ENCODE results near the gene CBLB.

Gene CBLB

DNA sequence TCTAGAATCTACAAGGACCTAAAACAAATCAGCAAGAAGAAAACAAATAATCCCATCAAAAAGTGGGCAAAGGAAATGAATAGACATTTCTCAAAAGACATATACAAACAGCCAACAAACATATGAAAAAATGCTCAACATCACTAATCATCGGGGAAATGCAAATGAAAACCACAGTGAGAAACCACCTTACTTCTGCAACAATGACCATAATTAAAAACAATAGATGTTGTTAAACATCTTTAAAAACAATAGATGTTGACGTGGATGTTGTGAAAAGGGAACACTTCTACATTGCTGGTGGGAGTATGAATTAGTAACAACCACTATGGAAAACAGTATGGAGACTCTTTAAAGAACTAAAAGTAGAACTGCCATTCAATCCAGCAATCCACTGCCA, 96.2 kb downstream of the CBLB start:
- TF ChIP-seq, protein P1, sequence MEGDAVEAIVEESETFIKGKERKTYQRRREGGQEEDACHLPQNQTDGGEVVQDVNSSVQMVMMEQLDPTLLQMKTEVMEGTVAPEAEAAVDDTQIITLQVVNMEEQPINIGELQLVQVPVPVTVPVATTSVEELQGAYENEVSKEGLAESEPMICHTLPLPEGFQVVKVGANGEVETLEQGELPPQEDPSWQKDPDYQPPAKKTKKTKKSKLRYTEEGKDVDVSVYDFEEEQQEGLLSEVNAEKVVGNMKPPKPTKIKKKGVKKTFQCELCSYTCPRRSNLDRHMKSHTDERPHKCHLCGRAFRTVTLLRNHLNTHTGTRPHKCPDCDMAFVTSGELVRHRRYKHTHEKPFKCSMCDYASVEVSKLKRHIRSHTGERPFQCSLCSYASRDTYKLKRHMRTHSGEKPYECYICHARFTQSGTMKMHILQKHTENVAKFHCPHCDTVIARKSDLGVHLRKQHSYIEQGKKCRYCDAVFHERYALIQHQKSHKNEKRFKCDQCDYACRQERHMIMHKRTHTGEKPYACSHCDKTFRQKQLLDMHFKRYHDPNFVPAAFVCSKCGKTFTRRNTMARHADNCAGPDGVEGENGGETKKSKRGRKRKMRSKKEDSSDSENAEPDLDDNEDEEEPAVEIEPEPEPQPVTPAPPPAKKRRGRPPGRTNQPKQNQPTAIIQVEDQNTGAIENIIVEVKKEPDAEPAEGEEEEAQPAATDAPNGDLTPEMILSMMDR (IDR thresholded peaks at IDR 0.05; ENCODE audit: insufficient read depth, low read depth, low read length, missing control alignments), result no peak
- no peak overlapping the region for H3K4me3 ChIP-seq (ENCODE audit: low read depth, low read length)
- DNase-seq (ENCODE audit: low read depth), result no peak

DNA sequence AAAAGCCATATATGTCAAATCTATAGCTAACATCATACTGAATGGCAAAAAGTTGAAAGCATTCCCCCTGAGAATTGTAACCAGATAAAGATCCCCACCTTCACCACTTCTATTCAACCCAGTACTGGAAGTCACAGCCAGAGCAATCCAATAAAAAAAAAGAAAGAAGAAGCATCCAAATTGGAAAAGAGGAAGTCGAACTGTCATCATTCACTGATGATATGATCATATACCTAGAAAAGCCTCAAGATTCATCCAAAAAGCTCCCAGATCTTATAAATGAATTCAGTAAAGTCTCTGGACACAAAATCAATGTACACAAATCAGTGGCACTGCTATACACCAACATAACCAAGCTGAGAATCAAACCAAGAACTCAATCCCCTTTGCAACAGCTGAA, 97.4 kb downstream of the CBLB start:
- TF ChIP-seq, protein P1 (IDR thresholded peaks at IDR 0.05; ENCODE audit: insufficient read depth, low read depth, low read length, missing control alignments), result no peak
- no peak for DNase-seq (ENCODE audit: low read depth)
- H3K4me3 ChIP-seq (ENCODE audit: low read depth, low read length), result no peak overlapping the region

DNA sequence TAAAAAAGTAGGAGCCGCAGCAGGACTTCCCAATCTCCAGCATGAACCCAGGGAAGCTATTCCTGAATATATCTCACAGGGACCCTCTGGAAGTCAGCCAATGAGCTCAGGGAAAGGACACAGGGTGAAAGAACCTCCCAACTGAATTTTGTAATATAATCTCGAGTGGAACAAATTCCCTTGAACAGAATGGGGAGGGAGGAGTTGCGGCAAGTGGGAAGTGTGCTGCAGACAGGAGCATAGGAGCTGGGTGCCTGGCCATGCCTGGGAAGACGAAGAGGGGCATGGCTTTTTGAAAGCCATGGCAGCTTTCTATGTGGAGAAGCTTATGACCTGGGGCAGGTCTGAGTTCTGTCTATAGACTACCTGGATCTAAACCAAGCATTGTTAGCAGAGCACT, 98.4 kb downstream of the CBLB start:
- no peak overlapping the region for H3K4me3 ChIP-seq (ENCODE audit: low read depth, low read length)
- DNase-seq (ENCODE audit: low read depth), result no peak
- TF ChIP-seq, protein P1 (IDR thresholded peaks at IDR 0.05; ENCODE audit: insufficient read depth, low read depth, low read length, missing control alignments), result no peak

DNA sequence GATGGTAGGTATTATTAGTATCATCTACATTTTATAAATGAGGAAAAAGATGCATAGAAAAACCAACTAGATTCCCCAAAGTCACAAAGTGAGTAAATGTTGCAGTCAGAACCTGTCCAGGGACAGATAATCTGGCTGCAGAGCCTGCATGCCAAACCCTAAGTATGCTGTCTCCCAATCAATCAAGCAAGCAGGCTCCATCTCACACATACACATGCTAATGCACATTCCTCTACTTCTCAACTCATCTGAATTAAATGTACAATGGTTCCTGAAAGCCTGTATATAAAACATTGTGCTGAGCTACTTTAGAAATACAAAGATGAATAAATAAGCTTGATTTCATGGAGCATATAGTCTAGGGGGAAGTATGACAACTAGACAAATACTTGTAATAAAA, 101.0 kb downstream of the CBLB start:
- no peak overlapping the region for H3K4me3 ChIP-seq (ENCODE audit: low read depth, low read length)
- TF ChIP-seq, protein P1 (IDR thresholded peaks at IDR 0.05; ENCODE audit: insufficient read depth, low read depth, low read length, missing control alignments), result no peak
- no peak for DNase-seq (ENCODE audit: low read depth)

DNA sequence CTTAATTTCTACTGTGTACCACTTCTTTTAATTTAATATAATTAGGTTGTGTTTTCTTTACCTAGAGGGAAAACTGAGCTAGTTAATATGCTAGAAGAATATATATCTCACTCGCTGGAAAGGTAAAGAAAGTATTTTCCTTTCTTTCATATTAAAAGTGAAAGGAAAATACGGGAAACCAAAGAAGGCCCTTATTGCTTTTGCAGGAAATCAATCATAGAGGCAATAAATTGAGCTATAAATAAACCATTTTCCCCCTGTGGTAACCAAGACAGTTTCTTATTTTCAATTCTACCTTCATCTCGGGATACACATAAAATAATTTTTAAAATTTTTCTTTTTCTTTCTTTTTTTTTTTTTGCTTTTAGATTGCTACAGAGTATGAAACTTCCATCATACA, 101.6 kb downstream of the CBLB start:
- TF ChIP-seq, protein P1 (IDR thresholded peaks at IDR 0.05; ENCODE audit: insufficient read depth, low read depth, low read length, missing control alignments), result no peak
- no peak for DNase-seq (ENCODE audit: low read depth)
- no peak overlapping the region for H3K4me3 ChIP-seq (ENCODE audit: low read depth, low read length)

DNA sequence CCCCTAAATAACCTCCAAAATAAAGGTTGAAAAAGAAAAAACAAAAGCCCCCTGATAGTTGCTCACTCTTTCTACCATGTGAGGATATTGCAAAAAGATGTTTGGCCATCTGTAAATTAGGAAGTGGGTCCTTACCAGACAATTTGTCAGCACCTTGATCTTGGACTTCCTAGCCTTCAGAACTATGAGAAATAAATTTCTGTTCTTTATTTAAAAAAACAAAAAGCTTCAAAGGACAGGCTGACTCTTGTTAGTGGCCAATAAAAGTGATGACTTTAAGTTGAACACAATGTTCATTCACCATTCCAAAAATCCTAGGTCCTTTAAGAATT, 103.5 kb downstream of the CBLB start:
- TF ChIP-seq, protein P1 (IDR thresholded peaks at IDR 0.05; ENCODE audit: insufficient read depth, low read depth, low read length, missing control alignments), result no peak
- DNase-seq (ENCODE audit: low read depth), result no peak
- no peak overlapping the region for H3K4me3 ChIP-seq (ENCODE audit: low read depth, low read length)

DNA sequence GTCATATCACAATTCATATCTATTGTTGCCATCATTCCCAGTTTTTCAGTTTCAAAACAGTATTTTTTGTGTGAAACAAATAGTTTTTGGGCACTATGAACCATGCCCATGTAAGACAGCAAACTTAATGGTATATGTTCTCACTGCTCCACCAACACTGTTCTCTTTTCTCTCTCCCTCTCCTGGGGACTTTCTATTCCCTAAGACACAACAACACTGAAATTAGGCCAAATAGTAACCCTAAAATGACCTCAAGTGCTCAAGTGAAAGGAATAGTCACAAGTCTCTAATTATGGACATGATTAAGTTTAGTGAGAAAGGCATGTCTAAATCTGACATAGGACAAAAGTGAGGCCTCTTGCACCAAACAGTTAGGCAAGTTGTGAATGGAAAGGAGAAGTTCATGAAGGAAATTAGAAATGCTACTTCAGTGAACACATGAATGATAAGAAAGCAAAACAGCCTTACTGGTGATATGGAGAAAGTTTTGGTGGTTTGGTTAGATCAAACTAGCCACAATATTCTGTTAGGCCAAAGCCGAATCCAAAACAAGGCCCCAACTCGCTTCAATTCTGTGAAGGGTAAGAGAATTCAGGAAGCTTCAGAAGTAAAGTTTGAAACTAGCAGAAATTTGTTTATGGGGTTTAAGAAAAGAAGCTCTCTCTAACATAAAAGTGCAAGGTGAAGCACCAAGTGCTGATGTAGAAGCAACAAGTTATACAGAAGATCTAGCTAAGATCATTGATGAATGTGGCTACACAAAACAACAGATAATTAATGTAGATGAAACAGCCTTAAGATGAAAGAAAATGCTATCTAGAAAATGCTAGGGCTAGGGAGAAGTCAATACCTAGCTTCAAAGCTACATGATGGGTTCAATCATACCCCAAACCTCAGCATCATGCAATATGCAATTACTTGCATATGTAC, 104.2 kb downstream of the CBLB start:
- TF ChIP-seq, protein P1 (IDR thresholded peaks at IDR 0.05; ENCODE audit: insufficient read depth, low read depth, low read length, missing control alignments), result no peak
- H3K4me3 ChIP-seq (ENCODE audit: low read depth, low read length), result no peak overlapping the region
- peak; percentile 8 for DNase-seq (ENCODE audit: low read depth)
